HepG2 (cell line): Measurements from ENCODE around the gene SGSM1. TPM values are rescaled to one million over a fixed set of nuclear protein-coding genes. Genes with fewer than 3 reads are reported as not detected.

ENCODE experiments used
- ELF1 ChIP-seq: sonication (generic); formaldehyde crosslinking; IDR thresholded peaks from 2 replicates; pipeline ENCODE4 v1.4.0; 2020; ENCODE audit warnings: missing genetic modification reagents
- FOXC1 ChIP-seq: sonication (generic); formaldehyde crosslinking; IDR thresholded peaks from 2 replicates; pipeline ENCODE4 v1.8.0; 2022; ENCODE audit warnings: mild to moderate bottlenecking, missing genetic modification reagents, borderline replicate concordance
- GABPB1 ChIP-seq: IDR thresholded peaks from 2 replicates; pipeline ENCODE4 v1.6.1; 2016; ENCODE audit warnings: mild to moderate bottlenecking, missing genetic modification reagents, moderate library complexity, missing compliant biosample characterization
- HNRNPL ChIP-seq: fragments of 200-400 bp; formaldehyde crosslinking; IDR thresholded peaks from 2 replicates; pipeline ENCODE4 v1.6.1; 2017; ENCODE audit warnings: mild to moderate bottlenecking, low read depth, low read length
- HOXA5 ChIP-seq: sonication (generic); formaldehyde crosslinking; IDR thresholded peaks from 2 replicates; pipeline ENCODE4 v1.4.0; 2020; ENCODE audit warnings: missing genetic modification reagents
- JUN ChIP-seq: sonication (generic); formaldehyde crosslinking; IDR thresholded peaks from 2 replicates; pipeline ENCODE4 v1.4.0; 2020; ENCODE audit warnings: mild to moderate bottlenecking, missing genetic modification reagents
- KAT2B ChIP-seq: fragments of 150-350 bp; IDR thresholded peaks from 2 replicates; pipeline ENCODE4 v1.6.1; 2014; ENCODE audit warnings: low read depth, low read length, borderline replicate concordance
- MTF1 ChIP-seq: sonication (generic); formaldehyde crosslinking; IDR thresholded peaks from 2 replicates; pipeline ENCODE4 v1.5.0; 2020; ENCODE audit warnings: missing genetic modification reagents
- PAX8 ChIP-seq: sonication (generic); formaldehyde crosslinking; IDR thresholded peaks from 2 replicates; pipeline ENCODE4 v1.8.0; 2022; ENCODE audit warnings: mild to moderate bottlenecking, missing genetic modification reagents, borderline replicate concordance
- PHF8 ChIP-seq: sonication (generic); formaldehyde crosslinking; IDR thresholded peaks from 2 replicates; pipeline ENCODE4 v1.5.0; 2020; ENCODE audit warnings: missing genetic modification reagents
- POLR2A ChIP-seq, 2 experiments: IDR thresholded peaks; 2 replicates each; pipeline ENCODE4 v1.6.1; 2011; ENCODE audit warnings: low read depth in 2 of 2, low read length in 2 of 2, mild to moderate bottlenecking in 1 of 2, moderate library complexity in 1 of 2; ENCODE audit not compliant: insufficient read depth in 1 of 2
- POLR2AphosphoS5 ChIP-seq: IDR thresholded peaks from 2 replicates; pipeline ENCODE4 v1.6.1; 2012; ENCODE audit warnings: low read depth, low read length
- RBM39 ChIP-seq: fragments of 200-400 bp; formaldehyde crosslinking; IDR thresholded peaks from one replicate; pipeline ENCODE4 v1.6.1; 2018; ENCODE audit warnings: antibody characterized with exemption, mild to moderate bottlenecking, low read depth, low read length; ENCODE audit not compliant: poor library complexity, severe bottlenecking
- RFX5 ChIP-seq: IDR thresholded peaks from 2 replicates; pipeline ENCODE4 v1.6.1; 2011; ENCODE audit warnings: low read depth, low read length, improper control_type of control experiment
- RFXANK ChIP-seq: IDR thresholded peaks from 2 replicates; pipeline ENCODE4 v1.6.1; 2016
- SP140L ChIP-seq: sonication (generic); formaldehyde crosslinking; IDR thresholded peaks from 2 replicates; pipeline ENCODE4 v1.4.0; 2020; ENCODE audit warnings: missing genetic modification reagents, borderline replicate concordance
- TEAD2 ChIP-seq: sonication (generic); formaldehyde crosslinking; IDR thresholded peaks from 2 replicates; pipeline ENCODE4 v1.9.0; 2021; ENCODE audit warnings: missing genetic modification reagents
- TEAD3 ChIP-seq: optimal IDR thresholded peaks from 2 replicates; pipeline ENCODE3; 2016; ENCODE audit warnings: borderline replicate concordance
- ZNF138 ChIP-seq: sonication (generic); formaldehyde crosslinking; IDR thresholded peaks from 2 replicates; pipeline ENCODE4 v1.5.0; 2020; ENCODE audit warnings: mild to moderate bottlenecking, low read depth, missing genetic modification reagents
- ZNF235 ChIP-seq: sonication (generic); formaldehyde crosslinking; IDR thresholded peaks from 2 replicates; pipeline ENCODE4 v1.8.1; 2023; ENCODE audit warnings: mild to moderate bottlenecking, missing genetic modification reagents, borderline replicate concordance
- ZNF274 ChIP-seq: sonication (generic); formaldehyde crosslinking; IDR thresholded peaks from 2 replicates; pipeline ENCODE4 v1.5.1; 2020; ENCODE audit warnings: mild to moderate bottlenecking, missing genetic modification reagents
- ZNF33B ChIP-seq: sonication (generic); formaldehyde crosslinking; IDR thresholded peaks from 2 replicates; pipeline ENCODE4 v1.5.1; 2020; ENCODE audit warnings: mild to moderate bottlenecking, missing genetic modification reagents
- ZNF446 ChIP-seq: sonication (generic); formaldehyde crosslinking; IDR thresholded peaks from 2 replicates; pipeline ENCODE4 v1.5.0; 2020; ENCODE audit warnings: mild to moderate bottlenecking, missing genetic modification reagents
- ZNF563 ChIP-seq: sonication (generic); formaldehyde crosslinking; IDR thresholded peaks from 2 replicates; pipeline ENCODE4 v1.8.0; 2022; ENCODE audit warnings: mild to moderate bottlenecking, moderate library complexity, missing genetic modification reagents
- ZNF597 ChIP-seq: sonication (generic); formaldehyde crosslinking; IDR thresholded peaks from 2 replicates; pipeline ENCODE4 v1.5.0; 2020; ENCODE audit warnings: missing genetic modification reagents
- ZNF674 ChIP-seq: sonication (generic); formaldehyde crosslinking; IDR thresholded peaks from 2 replicates; pipeline ENCODE4 v1.5.0; 2020; ENCODE audit warnings: low read depth, mild to moderate bottlenecking, missing genetic modification reagents
- ZNF766 ChIP-seq: sonication (generic); formaldehyde crosslinking; IDR thresholded peaks from 2 replicates; pipeline ENCODE4 v1.5.0; 2020; ENCODE audit warnings: missing genetic modification reagents, borderline replicate concordance
- ZNF790 ChIP-seq: sonication (generic); formaldehyde crosslinking; IDR thresholded peaks from 2 replicates; pipeline ENCODE4 v1.8.0; 2022; ENCODE audit warnings: missing genetic modification reagents, mild to moderate bottlenecking, borderline replicate concordance
- ZNF83 ChIP-seq: sonication (generic); formaldehyde crosslinking; IDR thresholded peaks from 2 replicates; pipeline ENCODE4 v1.4.0; 2020; ENCODE audit warnings: missing genetic modification reagents, mild to moderate bottlenecking, borderline replicate concordance
- ZSCAN31 ChIP-seq: sonication (generic); formaldehyde crosslinking; IDR thresholded peaks from 2 replicates; pipeline ENCODE4 v1.5.0; 2020; ENCODE audit warnings: low read depth, mild to moderate bottlenecking, missing genetic modification reagents
- polyA plus RNA-seq, 8 experiments: library from polyadenylated mRNA; depleted of rRNA in 3 of 8; stranded (reverse) in 7 of 8; unstranded in 1 of 8; fragments of >200 nt; fragmentation: Illumina TruSeq in 4 of 8; extraction: Trizol in 4 of 8; gene quantifications; 2 replicates each; pipeline versions ENCODE4 v1.2.1 to v1.2.3, GENCODE V29; 2011 to 2016; ENCODE audit warnings: low read depth in 4 of 8, missing spikeins in 1 of 8, mixed read lengths in 1 of 8; ENCODE audit not compliant: insufficient read depth in 1 of 8
- total RNA-seq, 5 experiments: library from RNA; depleted of rRNA; stranded (reverse); fragments of >200 nt; fragmentation: Illumina TruSeq; extraction: Trizol; gene quantifications; 2 replicates each; pipeline ENCODE4 v1.2.3, GENCODE V29; 2016; ENCODE audit warnings: low read depth in 1 of 5

Gene SGSM1
- total and polyA plus RNA-seq, 2 of the 13 experiments (the other 11 are each of a cell fraction or from before 2014, with no cell fraction given) = 0.07 TPM; not detected in 1

- TF ChIP-seq RBM39 = peak; percentile 25
- TF ChIP-seq ZNF446 (CRISPR knock-in tag) = no peak
- TF ChIP-seq ZNF766 (CRISPR knock-in tag) = peak; percentile 66
- TF ChIP-seq ZNF138 (CRISPR knock-in tag) = peak; percentile 47; the same call in 1 of the 2 replicates
- TF ChIP-seq ZNF790 (CRISPR knock-in tag) = 0 out of 2 replicates have a peak, but pooled peaks have one; percentile 26
- TF ChIP-seq RFXANK (CRISPR knock-in tag) = no peak
- peak; percentile 53; the same call in 1 of the 2 replicates for TF ChIP-seq ZNF83
- peak in 1 of 2 experiments; percentile 82; a peak in 3 of 4 replicates for TF ChIP-seq POLR2A (IDR thresholded peaks at IDR 0.05; ENCODE audit: insufficient read depth in 1 of 2, low read depth in 2 of 2, low read length in 2 of 2)
- TF ChIP-seq ZSCAN31 (CRISPR knock-in tag) = no peak; the same call in 1 of the 2 replicates
- peak; percentile 25 for TF ChIP-seq TEAD3 (CRISPR knock-in tag)
- no peak for TF ChIP-seq TEAD2
- TF ChIP-seq HNRNPL = 0 out of 2 replicates have a peak, but pooled peaks have one; percentile 49
- no peak for TF ChIP-seq SP140L (CRISPR knock-in tag)
- TF ChIP-seq JUN = peak; percentile 18; the same call in 1 of the 2 replicates
- no peak for TF ChIP-seq KAT2B
- 0 out of 2 replicates have a peak, but pooled peaks have one; percentile 7 for TF ChIP-seq ZNF235 (CRISPR knock-in tag)
- 0 out of 2 replicates have a peak, but pooled peaks have one; percentile 55 for TF ChIP-seq MTF1
- no peak for TF ChIP-seq ELF1 (CRISPR knock-in tag)
- TF ChIP-seq ZNF674 = peak; percentile 76; the same call in 1 of the 2 replicates
- TF ChIP-seq FOXC1 (CRISPR knock-in tag) = peak; percentile 48; the same call in 1 of the 2 replicates
- TF ChIP-seq ZNF274 (CRISPR knock-in tag) = peak; percentile 0; the same call in 1 of the 2 replicates
- TF ChIP-seq GABPB1 = 0 out of 2 replicates have a peak, but pooled peaks have one; percentile 57
- TF ChIP-seq HOXA5 (CRISPR knock-in tag) = 0 out of 2 replicates have a peak, but pooled peaks have one; percentile 15
- 0 out of 2 replicates have a peak, but pooled peaks have one; percentile 17 for TF ChIP-seq PAX8 (CRISPR knock-in tag)
- TF ChIP-seq ZNF597 (CRISPR knock-in tag) = no peak
- TF ChIP-seq POLR2AphosphoS5 = peak; percentile 41; the same call in 1 of the 2 replicates
- TF ChIP-seq PHF8 = peak; percentile 33; the same call in 1 of the 2 replicates
- 0 out of 2 replicates have a peak, but pooled peaks have one; percentile 4 for TF ChIP-seq RFX5
- TF ChIP-seq ZNF563 (CRISPR knock-in tag) = 0 out of 2 replicates have a peak, but pooled peaks have one; percentile 14
- 0 out of 2 replicates have a peak, but pooled peaks have one; percentile 54 for TF ChIP-seq ZNF33B
Observed at GRCh38 chr22:24952837-24953383, 146.9 kb downstream of the SGSM1 start (continued).
